LNCaP clone FGC (cell line): ENCODE data around the gene MYOF.
"Not testable (repeated sequence)": the region's sequence is repeated elsewhere in the genome, so short reads cannot be mapped to it uniquely, and the experiment has no call there.

Source experiments
- DNase-seq: peaks from one replicate; pipeline ENCODE4 v3.0.0-alpha.2; 2011; ENCODE audit warnings: low read depth
- H3K4me3 ChIP-seq: 2 replicates; pipeline ENCODE4 v1.5.1; 2011; ENCODE audit warnings: mild to moderate bottlenecking, low read depth, low read length, control low read depth
- CTCF ChIP-seq: IDR thresholded peaks from 2 replicates; pipeline ENCODE4 v1.5.1; 2012; ENCODE audit warnings: mild to moderate bottlenecking; ENCODE audit not compliant: control insufficient read depth, insufficient read depth; ENCODE audit errors: extremely low read depth

The MYOF gene

GRCh38 chr10:93334181-93334580 lies 148.0 kb downstream of the MYOF start:
- DNase-seq = no peak
- no peak for TF ChIP-seq CTCF
- no peak overlapping the region for H3K4me3 ChIP-seq

DNA sequence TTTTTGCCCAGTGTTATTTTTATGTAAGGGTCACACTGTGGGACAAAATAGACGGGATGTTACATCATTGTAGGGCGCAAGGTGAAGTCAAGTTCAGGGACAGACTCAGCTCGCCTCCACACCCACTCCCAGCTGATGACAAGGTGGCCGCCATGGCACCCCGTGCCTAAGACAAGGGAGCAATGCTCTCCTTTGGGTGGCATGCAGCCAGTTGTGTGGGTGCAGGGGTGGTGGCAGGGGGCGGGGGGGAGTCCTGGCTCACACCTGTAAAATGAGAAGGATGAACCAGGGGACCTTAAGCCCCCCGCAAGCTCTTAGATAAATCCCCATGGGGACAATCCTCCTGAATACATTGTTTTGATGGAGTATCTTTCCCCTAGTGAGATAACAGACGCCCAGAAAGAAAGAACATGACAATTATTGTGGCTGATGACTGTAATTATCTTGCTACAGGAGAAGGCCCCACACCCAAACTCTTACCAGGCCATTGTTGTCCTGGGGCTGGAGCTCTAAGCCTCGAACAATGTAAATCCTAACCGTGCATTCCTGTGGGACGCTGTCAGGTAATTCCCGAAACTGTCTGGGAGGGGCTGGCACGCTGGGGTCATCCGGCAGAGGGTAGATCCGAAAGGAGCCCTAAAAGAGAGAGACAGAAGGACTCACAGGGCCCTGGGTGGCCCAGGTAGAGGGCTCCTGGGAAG lies 148.7 kb downstream of the MYOF start:
- no peak overlapping the region for H3K4me3 ChIP-seq
- DNase-seq = no peak
- no peak for TF ChIP-seq CTCF

DNA sequence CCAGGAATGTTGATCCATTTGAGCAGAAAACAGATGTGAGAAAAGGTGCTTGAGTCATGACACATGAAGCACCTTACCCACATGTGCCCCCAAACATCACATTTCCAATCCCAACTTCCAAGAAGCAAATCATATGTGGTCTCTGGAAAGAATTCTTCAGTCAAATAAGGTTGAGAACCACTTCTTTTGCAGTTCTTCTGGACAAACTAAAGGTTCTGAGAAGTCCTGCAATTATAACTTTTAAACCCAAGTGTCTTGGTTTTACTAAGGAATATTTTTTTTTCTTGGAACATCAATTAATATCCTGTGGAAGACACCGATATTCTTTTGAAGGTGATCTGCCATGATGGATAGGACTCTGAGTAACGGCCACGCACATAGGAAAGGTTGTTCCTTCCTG lies 151.3 kb downstream of the MYOF start:
- TF ChIP-seq CTCF = no peak
- DNase-seq = no peak
- H3K4me3 ChIP-seq = no peak overlapping the region

GRCh38 chr10:93319896-93320295 lies 162.2 kb downstream of the MYOF start:
- no peak for TF ChIP-seq CTCF
- DNase-seq = peak; percentile 64
- no peak overlapping the region for H3K4me3 ChIP-seq

- no peak for DNase-seq
These were observed 163.0 kb downstream of the MYOF start for GRCh38 chr10:93319096-93319495.

DNA sequence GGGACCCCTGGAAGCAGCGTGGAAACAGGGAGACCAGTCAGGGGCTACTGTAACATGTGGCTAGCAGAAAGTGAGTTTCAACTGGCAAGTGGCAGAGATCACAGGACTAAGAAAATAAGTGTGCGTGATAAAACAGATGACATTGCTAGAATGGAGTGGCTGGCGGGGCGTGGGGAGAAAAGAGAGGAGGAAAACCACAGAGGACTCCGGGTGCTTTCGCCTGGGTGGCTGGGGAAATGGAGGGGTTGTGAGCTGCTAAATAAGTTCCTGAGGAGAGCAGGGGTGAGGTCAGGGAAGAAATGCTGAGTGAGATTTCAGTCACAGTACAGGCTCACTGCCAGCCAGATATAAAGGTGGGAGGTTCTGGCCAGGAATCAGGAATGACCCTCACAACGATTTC lies 166.9 kb downstream of the MYOF start:
- H3K4me3 ChIP-seq = no peak overlapping the region
- TF ChIP-seq CTCF = no peak
- no peak for DNase-seq

More at GRCh38 chr10:93319096-93319495, 163.0 kb downstream of the MYOF start:
- no peak overlapping the region for H3K4me3 ChIP-seq
- TF ChIP-seq CTCF = no peak

- H3K4me3 ChIP-seq, DNase-seq: not testable (repeated sequence)
These were observed 167.5 kb downstream of the MYOF start for GRCh38 chr10:93314656-93315055.
